ENCODE data around the gene CCR9. TPM values are rescaled to one million over a fixed set of nuclear protein-coding genes. Genes with fewer than 3 reads are reported as not detected.

The CCR9 gene
- total RNA-seq, 1 experiment from 2014 or later = not detected

GRCh38 chr3:45894015-45894414 is 7.7 kb downstream of the CCR9 start:
- no peak for DNase-seq (ENCODE audit: low read depth, low spot score)
- Histone ChIP-seq H3K79me2 (ENCODE audit: insufficient read depth, low read length) (no peaks in the 10 kb centered on the region), H4K20me1 (ENCODE audit: insufficient read depth) (no peaks in the 10 kb centered on the region), H3K27me3 (ENCODE audit: insufficient read depth, low read length) (no peaks in the 10 kb centered on the region), H3K4me2 (ENCODE audit: low read length) (no peak overlapping the region), H3K36me3 (ENCODE audit: control insufficient read depth in 1 of 2, insufficient read depth in 2 of 2, low read length in 2 of 2) (no peaks in the 10 kb centered on the region), H3K9me3 (ENCODE audit: control insufficient read depth in 1 of 2, insufficient read depth in 1 of 2, low read depth in 1 of 2, low read length in 2 of 2) (no peaks in the 10 kb centered on the region), H3K4me1 (ENCODE audit: control insufficient read depth in 1 of 2, insufficient read depth in 2 of 2, low read length in 2 of 2) (peaks cover 20 to 24% of the 10 kb centered on the region in 2 experiments), H2AFZ (ENCODE audit: low read depth, low read length, poor library complexity, severe bottlenecking) (no peak overlapping the region), H3K27ac (ENCODE audit: low read depth, low read length) (no peak overlapping the region), H3K9me2 (ENCODE audit: insufficient read depth) (no peaks in the 10 kb centered on the region), H3K9ac (ENCODE audit: low read length) (no peak overlapping the region), H3K4me3 (replicated peaks in 1 of 2; ENCODE audit: low read depth in 1 of 2, low read length in 2 of 2) (no peak overlapping the region)
- TF ChIP-seq SRF (IDR thresholded peaks at IDR 0.05; ENCODE audit: low read depth) (no peak), ELF1 (IDR thresholded peaks at IDR 0.05; ENCODE audit: borderline replicate concordance, low read depth) (no peak), FOSL1 (IDR thresholded peaks at IDR 0.05; ENCODE audit: low read depth) (no peak), ZBTB33 (IDR thresholded peaks at IDR 0.05; ENCODE audit: extremely low read depth, insufficient replicate concordance, low read length) (no peak), POLR2A (IDR thresholded peaks at IDR 0.05; ENCODE audit: borderline replicate concordance, extremely low read depth, insufficient read depth, insufficient read length) (no peak), POLR2AphosphoS5 (IDR thresholded peaks at IDR 0.05; ENCODE audit: low read depth, low read length) (no peak), JUND (IDR thresholded peaks at IDR 0.05) (no peak)
- TF ChIP-seq, protein P1, sequence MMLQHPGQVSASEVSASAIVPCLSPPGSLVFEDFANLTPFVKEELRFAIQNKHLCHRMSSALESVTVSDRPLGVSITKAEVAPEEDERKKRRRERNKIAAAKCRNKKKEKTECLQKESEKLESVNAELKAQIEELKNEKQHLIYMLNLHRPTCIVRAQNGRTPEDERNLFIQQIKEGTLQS (IDR thresholded peaks at IDR 0.05) = no peak
- TF ChIP-seq, protein P2, sequence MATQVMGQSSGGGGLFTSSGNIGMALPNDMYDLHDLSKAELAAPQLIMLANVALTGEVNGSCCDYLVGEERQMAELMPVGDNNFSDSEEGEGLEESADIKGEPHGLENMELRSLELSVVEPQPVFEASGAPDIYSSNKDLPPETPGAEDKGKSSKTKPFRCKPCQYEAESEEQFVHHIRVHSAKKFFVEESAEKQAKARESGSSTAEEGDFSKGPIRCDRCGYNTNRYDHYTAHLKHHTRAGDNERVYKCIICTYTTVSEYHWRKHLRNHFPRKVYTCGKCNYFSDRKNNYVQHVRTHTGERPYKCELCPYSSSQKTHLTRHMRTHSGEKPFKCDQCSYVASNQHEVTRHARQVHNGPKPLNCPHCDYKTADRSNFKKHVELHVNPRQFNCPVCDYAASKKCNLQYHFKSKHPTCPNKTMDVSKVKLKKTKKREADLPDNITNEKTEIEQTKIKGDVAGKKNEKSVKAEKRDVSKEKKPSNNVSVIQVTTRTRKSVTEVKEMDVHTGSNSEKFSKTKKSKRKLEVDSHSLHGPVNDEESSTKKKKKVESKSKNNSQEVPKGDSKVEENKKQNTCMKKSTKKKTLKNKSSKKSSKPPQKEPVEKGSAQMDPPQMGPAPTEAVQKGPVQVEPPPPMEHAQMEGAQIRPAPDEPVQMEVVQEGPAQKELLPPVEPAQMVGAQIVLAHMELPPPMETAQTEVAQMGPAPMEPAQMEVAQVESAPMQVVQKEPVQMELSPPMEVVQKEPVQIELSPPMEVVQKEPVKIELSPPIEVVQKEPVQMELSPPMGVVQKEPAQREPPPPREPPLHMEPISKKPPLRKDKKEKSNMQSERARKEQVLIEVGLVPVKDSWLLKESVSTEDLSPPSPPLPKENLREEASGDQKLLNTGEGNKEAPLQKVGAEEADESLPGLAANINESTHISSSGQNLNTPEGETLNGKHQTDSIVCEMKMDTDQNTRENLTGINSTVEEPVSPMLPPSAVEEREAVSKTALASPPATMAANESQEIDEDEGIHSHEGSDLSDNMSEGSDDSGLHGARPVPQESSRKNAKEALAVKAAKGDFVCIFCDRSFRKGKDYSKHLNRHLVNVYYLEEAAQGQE (IDR thresholded peaks at IDR 0.05; ENCODE audit: low read depth) = no peak
- no TSS peak for BruUV-seq (replicated peaks)
- ChIA-PET RAD21 (ENCODE audit: low non-redundant PET in 1 of 2, low total read pairs in 2 of 2, uncharacterized antibody in 2 of 2, unreplicated experiment in 2 of 2) (no interaction called here), CTCF (no interaction called here), POLR2A (no interaction called here)
- intact Hi-C loops (cut with micrococcal nuclease) = no loop called here
- ATAC-seq = no peak

Measured in HCT116 (cell line).